ENCODE measurements around the gene SLC44A4. TPM values are rescaled to one million over a fixed set of nuclear protein-coding genes. Genes with fewer than 3 reads are reported as not detected.
"Not testable (repeated sequence)": the region's sequence is repeated elsewhere in the genome, so short reads cannot be mapped to it uniquely, and the experiment has no call there.

SLC44A4 gene
- total RNA-seq, 1 donor from 2014 or later = 0.86 TPM

- DNase-seq (ENCODE audit: low spot score) (no peak), ATAC-seq (no peak)
Observed at GRCh38 chr6:31881136-31881859, 2.5 kb upstream of the SLC44A4 start.

- DNase-seq (ENCODE audit: low spot score) (no peak), ATAC-seq (no peak)
Observed at GRCh38 chr6:31880616-31881015, 1.8 kb upstream of the SLC44A4 start.

GRCh38 chr6:31879901-31880300, 1.1 kb upstream of the SLC44A4 start:
- ATAC-seq = no peak
- no peak for DNase-seq (ENCODE audit: low spot score)

- no peak for ATAC-seq
- no peak for DNase-seq (ENCODE audit: low spot score)
Observed at GRCh38 chr6:31879143-31879542, 346 bp upstream of the SLC44A4 start.

- DNase-seq (ENCODE audit: low spot score) = no peak
- no peak for ATAC-seq
Observed at GRCh38 chr6:31878222-31878621, 575 bp downstream of the SLC44A4 start.

GRCh38 chr6:31877651-31878161, 1.1 kb downstream of the SLC44A4 start:
- DNase-seq (ENCODE audit: low spot score) (no peak), ATAC-seq (peak; percentile 47)

- ATAC-seq (peak; percentile 24), DNase-seq (ENCODE audit: low spot score) (no peak)
Observed at GRCh38 chr6:31877125-31877650, 1.6 kb downstream of the SLC44A4 start.

GRCh38 chr6:31876357-31876756, 2.4 kb downstream of the SLC44A4 start:
- DNase-seq (ENCODE audit: low spot score) = no peak
- no peak for ATAC-seq

- DNase-seq (ENCODE audit: low spot score) (no peak), ATAC-seq (no peak)
Observed at GRCh38 chr6:31875877-31876276, 2.9 kb downstream of the SLC44A4 start.

GRCh38 chr6:31874836-31875572, 3.8 kb downstream of the SLC44A4 start:
- no peak for ATAC-seq
- no peak for DNase-seq (ENCODE audit: low spot score)

- ATAC-seq (no peak), DNase-seq (ENCODE audit: low spot score) (no peak)
Observed at GRCh38 chr6:31874084-31874670, 4.6 kb downstream of the SLC44A4 start.

GRCh38 chr6:31871046-31871659, 7.6 kb downstream of the SLC44A4 start:
- no peak for ATAC-seq
- no peak for DNase-seq (ENCODE audit: low spot score)

GRCh38 chr6:31870385-31870921, 8.3 kb downstream of the SLC44A4 start:
- ATAC-seq (no peak), DNase-seq (ENCODE audit: low spot score) (no peak)

- no peak for DNase-seq (ENCODE audit: low spot score)
Observed at GRCh38 chr6:31869343-31869742, 9.5 kb downstream of the SLC44A4 start.

GRCh38 chr6:31868658-31868971, 10.2 kb downstream of the SLC44A4 start:
- ATAC-seq; DNase-seq (ENCODE audit: low spot score): not testable (repeated sequence)

More at GRCh38 chr6:31869343-31869742, 9.5 kb downstream of the SLC44A4 start:
- no peak for ATAC-seq

GRCh38 chr6:31865205-31866118, 13.3 kb downstream of the SLC44A4 start:
- no peak for ATAC-seq
- DNase-seq (ENCODE audit: low spot score) = no peak

- no peak for ATAC-seq
- no peak for DNase-seq (ENCODE audit: low spot score)
Observed at GRCh38 chr6:31864818-31865204, 14.0 kb downstream of the SLC44A4 start.

- ATAC-seq; DNase-seq (ENCODE audit: low spot score): not testable (repeated sequence)
Observed at GRCh38 chr6:31864123-31864562, 14.7 kb downstream of the SLC44A4 start.

- DNase-seq (ENCODE audit: low spot score) (peak; percentile 100), ATAC-seq (peak; percentile 90)
Observed at GRCh38 chr6:31862344-31863235, 16.2 kb downstream of the SLC44A4 start, which contains the start of gene NEU1. NEU1 (minus strand) TSS chr6:31862821; CDS start chr6:31862776, 45 bp downstream.
